Measurements from ENCODE around the gene VPS54. TPM values are rescaled to one million over a fixed set of nuclear protein-coding genes. Genes with fewer than 3 reads are reported as not detected.

The VPS54 gene
- total RNA-seq, 1 experiment from 2014 or later: 20.7 TPM

GRCh38 chr2:64040161-64040560, 20.9 kb upstream of the VPS54 start:
- Histone ChIP-seq H3K4me3 (no peak overlapping the region), H3K4me2 (no peak overlapping the region), H3K4me1 (replicated peaks; ENCODE audit: insufficient read depth) (no peaks in the 10 kb centered on the region; the same call in 1 of the 2 replicates), H3K79me2 (ENCODE audit: low read depth) (no peaks in the 10 kb centered on the region), H3F3A (ENCODE audit: insufficient read depth, low read depth) (no peaks in the 10 kb centered on the region), H2AFZ (no peak overlapping the region), H3K36me3 (ENCODE audit: low read depth) (no peaks in the 10 kb centered on the region), H3K9me3 (ENCODE audit: insufficient read depth, low read depth) (no peaks in the 10 kb centered on the region), H3K9me2 (ENCODE audit: insufficient read depth) (no peaks in the 10 kb centered on the region), H4K20me1 (ENCODE audit: insufficient read depth) (no peaks in the 10 kb centered on the region), H3K27me3 (ENCODE audit: insufficient read depth, low read depth) (no peaks in the 10 kb centered on the region), H3K27ac (no peak overlapping the region)
- ChIA-PET POLR2A (ENCODE audit: unreplicated experiment) (no interaction called here), CTCF (no interaction called here)
- BruUV-seq (replicated peaks): no TSS peak
- intact Hi-C loops (cut with micrococcal nuclease; ENCODE audit: unreplicated experiment): no loop called here
- no peak for DNase-seq
- TF ChIP-seq EZH2 (IDR thresholded peaks at IDR 0.05; ENCODE audit: low read depth) (no peak), CTCF (conservative IDR thresholded peaks at IDR 0.05) (no peak)

DNA sequence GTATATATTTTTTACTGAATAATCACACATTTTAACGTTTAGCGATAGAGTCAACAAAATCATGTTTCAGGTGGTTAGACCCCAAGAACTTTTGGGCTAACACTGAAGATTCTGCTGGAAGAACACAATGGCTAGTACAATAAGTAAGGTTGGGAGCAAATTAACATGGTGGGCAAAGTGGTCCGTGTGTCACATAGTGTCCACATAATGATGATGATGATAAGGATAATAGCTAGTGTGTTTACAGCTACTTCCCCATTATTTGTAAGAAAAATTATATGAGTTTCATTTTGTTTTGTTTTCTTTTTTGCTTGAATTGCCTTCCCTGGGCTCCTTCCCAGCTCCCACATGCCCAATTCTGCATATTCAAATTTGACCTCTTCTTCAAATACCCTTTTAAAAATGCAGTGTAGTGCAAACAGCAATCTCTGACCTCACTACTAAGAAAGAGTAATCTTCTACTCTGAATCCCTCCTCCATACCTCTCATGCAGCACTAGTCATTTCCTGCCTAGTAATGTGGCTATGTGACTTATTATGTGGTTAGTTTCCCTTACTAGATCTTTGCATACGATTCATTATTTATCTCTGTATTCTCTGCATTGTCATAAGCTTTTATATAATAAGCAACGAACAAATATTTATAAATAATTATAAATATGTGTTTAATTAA, 16.9 kb upstream of the VPS54 start:
- Histone ChIP-seq H3K27me3 (ENCODE audit: insufficient read depth, low read depth) (no peaks in the 10 kb centered on the region), H3K4me1 (replicated peaks; ENCODE audit: insufficient read depth) (no peaks in the 10 kb centered on the region; the same call in 1 of the 2 replicates), H3F3A (ENCODE audit: insufficient read depth, low read depth) (no peaks in the 10 kb centered on the region), H3K9me3 (ENCODE audit: insufficient read depth, low read depth) (no peaks in the 10 kb centered on the region; the same call in 1 of the 2 replicates), H3K79me2 (ENCODE audit: low read depth) (no peaks in the 10 kb centered on the region), H2AFZ (no peak overlapping the region), H3K9me2 (ENCODE audit: insufficient read depth) (no peaks in the 10 kb centered on the region), H4K20me1 (ENCODE audit: insufficient read depth) (no peaks in the 10 kb centered on the region), H3K27ac (no peak overlapping the region), H3K4me2 (no peak overlapping the region), H3K36me3 (ENCODE audit: low read depth) (no peaks in the 10 kb centered on the region), H3K4me3 (no peak overlapping the region)
- intact Hi-C loops (cut with micrococcal nuclease; ENCODE audit: unreplicated experiment): no loop called here
- ChIA-PET POLR2A (ENCODE audit: unreplicated experiment) (interaction anchor here (0.6 to 0.7 kb wide), 3 partner anchors 531 to 1183 kb away, joined by 9 to 13 read pairs (median 10); no protein-coding TSS in a partner anchor), CTCF (no interaction called here)
- BruUV-seq (replicated peaks): no TSS peak
- no peak for TF ChIP-seq CTCF (conservative IDR thresholded peaks at IDR 0.05)
- no peak for TF ChIP-seq EZH2 (IDR thresholded peaks at IDR 0.05; ENCODE audit: low read depth)
- DNase-seq: no peak

DNA sequence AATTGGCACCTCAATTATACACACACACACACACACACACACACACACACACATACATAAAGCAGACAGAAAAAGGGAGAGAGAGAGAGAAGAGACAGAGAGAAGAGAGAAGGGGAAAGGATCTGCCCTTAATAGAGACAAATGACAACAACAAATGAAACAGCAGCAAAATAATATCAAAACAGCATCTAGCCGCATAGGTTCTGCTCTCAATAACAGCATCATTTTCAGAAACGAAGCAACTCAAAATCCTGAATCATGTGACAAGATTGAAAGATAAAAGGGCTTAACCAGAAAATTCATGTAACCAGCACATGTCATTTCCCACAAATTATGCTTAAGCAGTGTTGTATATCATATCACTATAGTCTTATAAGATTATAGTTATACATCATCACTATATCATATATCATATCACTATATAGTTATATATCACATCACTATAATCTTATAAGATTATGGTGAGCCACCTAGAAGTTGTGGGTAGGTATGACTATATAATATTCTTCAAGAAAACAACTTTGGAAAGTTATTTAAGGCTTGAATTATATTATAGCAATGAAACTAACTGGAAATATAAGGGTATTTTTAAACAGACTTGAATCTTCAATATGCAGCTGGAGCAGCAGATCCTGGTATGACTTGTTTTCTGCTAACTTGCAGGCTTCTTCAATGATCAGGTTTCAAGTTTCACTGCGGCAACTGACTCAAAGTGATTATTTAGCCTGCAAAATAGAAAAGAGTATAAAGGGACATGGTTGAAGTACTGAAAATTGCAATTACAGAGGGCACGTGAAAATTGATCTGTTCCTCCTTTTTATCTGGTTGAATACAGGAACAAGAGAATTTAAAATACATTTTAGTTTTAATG, 16.1 kb upstream of the VPS54 start:
- intact Hi-C loops (cut with micrococcal nuclease; ENCODE audit: unreplicated experiment): no loop called here
- Histone ChIP-seq H3K4me1 (replicated peaks; ENCODE audit: insufficient read depth) (no peaks in the 10 kb centered on the region; the same call in 1 of the 2 replicates), H3K9me3 (ENCODE audit: insufficient read depth, low read depth) (no peaks in the 10 kb centered on the region; the same call in 1 of the 2 replicates), H3K9me2 (ENCODE audit: insufficient read depth) (no peaks in the 10 kb centered on the region), H3K4me2 (no peak overlapping the region), H3K36me3 (ENCODE audit: low read depth) (no peaks in the 10 kb centered on the region), H3K4me3 (no peak overlapping the region), H3K27me3 (ENCODE audit: insufficient read depth, low read depth) (no peaks in the 10 kb centered on the region), H2AFZ (no peak overlapping the region), H4K20me1 (ENCODE audit: insufficient read depth) (no peaks in the 10 kb centered on the region), H3F3A (ENCODE audit: insufficient read depth, low read depth) (no peaks in the 10 kb centered on the region), H3K27ac (no peak overlapping the region), H3K79me2 (ENCODE audit: low read depth) (no peaks in the 10 kb centered on the region)
- no peak for TF ChIP-seq CTCF (conservative IDR thresholded peaks at IDR 0.05)
- TF ChIP-seq EZH2 (IDR thresholded peaks at IDR 0.05; ENCODE audit: low read depth): no peak
- no peak for DNase-seq
- POLR2A ChIA-PET (ENCODE audit: unreplicated experiment): interaction anchor here (0.7 kb wide), 1 partner anchor 532 kb away, joined by 10 read pairs; no protein-coding TSS in a partner anchor
- CTCF ChIA-PET: no interaction called here
- BruUV-seq (replicated peaks): no TSS peak

All from PC-9 (cell line).